ENCODE data around the gene AUTS2.

AUTS2 gene

DNA sequence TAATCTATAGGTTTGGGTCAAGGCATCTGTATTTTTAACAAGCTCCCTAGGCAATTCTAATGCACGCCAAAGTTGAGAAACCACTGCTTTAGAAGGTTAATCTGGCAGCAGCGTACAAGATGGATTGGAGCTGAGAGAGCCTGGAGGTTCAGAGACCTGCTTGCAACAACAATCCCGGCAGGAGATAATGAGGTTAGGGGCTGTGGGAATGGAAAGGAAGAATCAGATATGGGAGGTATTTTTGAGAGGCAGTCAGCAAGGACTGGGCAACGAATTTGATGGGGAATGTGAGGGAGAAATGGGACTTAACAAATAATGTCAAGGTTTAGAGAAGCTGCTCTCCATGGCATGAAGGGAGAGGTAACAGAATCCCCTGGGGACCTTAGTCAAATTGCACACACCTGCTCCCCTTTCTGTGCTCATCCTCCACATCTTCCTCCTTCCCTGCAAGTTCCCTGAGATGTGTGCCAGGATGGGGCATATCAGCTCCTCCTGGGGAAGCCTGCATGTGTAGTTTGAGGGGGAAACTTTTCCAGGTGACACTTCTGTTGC lies 802.6 kb downstream of the AUTS2 start:
- H3K27ac Mint-ChIP-seq: no peak overlapping the region
- no peak overlapping the region for H3K4me3 Mint-ChIP-seq
- peaks cover 5% of the 10 kb centered on the region for H3K27me3 Mint-ChIP-seq (ENCODE audit: low read depth, poor library complexity)
- H3K4me1 Mint-ChIP-seq: peaks cover 41% of the 10 kb centered on the region
- TF ChIP-seq, protein P1, sequence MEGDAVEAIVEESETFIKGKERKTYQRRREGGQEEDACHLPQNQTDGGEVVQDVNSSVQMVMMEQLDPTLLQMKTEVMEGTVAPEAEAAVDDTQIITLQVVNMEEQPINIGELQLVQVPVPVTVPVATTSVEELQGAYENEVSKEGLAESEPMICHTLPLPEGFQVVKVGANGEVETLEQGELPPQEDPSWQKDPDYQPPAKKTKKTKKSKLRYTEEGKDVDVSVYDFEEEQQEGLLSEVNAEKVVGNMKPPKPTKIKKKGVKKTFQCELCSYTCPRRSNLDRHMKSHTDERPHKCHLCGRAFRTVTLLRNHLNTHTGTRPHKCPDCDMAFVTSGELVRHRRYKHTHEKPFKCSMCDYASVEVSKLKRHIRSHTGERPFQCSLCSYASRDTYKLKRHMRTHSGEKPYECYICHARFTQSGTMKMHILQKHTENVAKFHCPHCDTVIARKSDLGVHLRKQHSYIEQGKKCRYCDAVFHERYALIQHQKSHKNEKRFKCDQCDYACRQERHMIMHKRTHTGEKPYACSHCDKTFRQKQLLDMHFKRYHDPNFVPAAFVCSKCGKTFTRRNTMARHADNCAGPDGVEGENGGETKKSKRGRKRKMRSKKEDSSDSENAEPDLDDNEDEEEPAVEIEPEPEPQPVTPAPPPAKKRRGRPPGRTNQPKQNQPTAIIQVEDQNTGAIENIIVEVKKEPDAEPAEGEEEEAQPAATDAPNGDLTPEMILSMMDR (IDR thresholded peaks at IDR 0.05): no peak
- DNase-seq: no peak
- no peaks in the 10 kb centered on the region for H3K36me3 Mint-ChIP-seq (ENCODE audit: low read depth)
- H3K9me3 Mint-ChIP-seq: no peaks in the 10 kb centered on the region

DNA sequence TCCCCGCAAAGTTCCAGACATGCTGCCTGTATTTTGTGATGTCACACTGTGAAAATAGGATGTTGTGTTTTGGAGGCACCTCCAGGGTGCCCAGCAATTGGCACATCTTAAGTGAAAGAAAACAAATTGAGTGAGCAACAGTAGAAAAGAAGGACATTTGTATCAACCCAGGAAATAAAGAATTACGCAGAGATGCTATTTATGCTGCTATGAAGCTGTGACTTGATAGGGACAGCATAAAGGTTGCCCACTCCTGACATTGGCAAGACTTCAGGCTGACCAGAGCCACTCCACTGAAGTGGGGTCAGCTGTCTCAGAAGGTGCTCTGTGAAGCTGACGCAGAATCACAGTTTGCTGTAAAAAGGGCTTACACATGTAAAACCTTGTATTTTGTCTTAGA lies 803.8 kb downstream of the AUTS2 start:
- no peaks in the 10 kb centered on the region for H3K36me3 Mint-ChIP-seq (ENCODE audit: low read depth)
- TF ChIP-seq, protein P1 (IDR thresholded peaks at IDR 0.05): no peak

DNA sequence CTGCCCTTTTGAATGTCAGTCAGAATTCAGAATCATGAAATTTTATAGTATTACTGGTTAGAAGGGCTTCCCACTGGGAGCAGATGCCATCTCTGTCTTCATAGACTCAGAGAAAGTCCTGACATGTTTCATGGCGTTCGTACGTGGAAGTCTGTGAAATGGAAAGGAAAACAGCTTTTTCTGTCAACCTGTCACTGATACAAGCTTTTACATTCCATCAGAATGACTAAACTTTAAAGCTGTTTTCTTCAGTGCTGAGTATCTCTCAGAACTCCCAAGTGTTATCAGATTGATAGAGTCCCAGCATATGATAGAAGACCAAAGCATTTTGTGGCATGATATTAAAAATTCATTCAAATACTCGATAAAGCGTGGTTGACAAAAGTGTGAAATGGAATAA lies 807.0 kb downstream of the AUTS2 start:
- Mint-ChIP-seq H3K27ac (no peak overlapping the region), H3K4me1 (peaks cover 77% of the 10 kb centered on the region), H3K27me3 (ENCODE audit: low read depth, poor library complexity) (peaks cover 7% of the 10 kb centered on the region), H3K9me3 (no peaks in the 10 kb centered on the region), H3K4me3 (no peak overlapping the region), H3K36me3 (ENCODE audit: low read depth) (no peaks in the 10 kb centered on the region)
- no peak for DNase-seq
- TF ChIP-seq, protein P1 (IDR thresholded peaks at IDR 0.05): no peak

More for the DNA sequence above, 803.8 kb downstream of the AUTS2 start:
- no peak for DNase-seq
- peaks cover 7% of the 10 kb centered on the region for H3K27me3 Mint-ChIP-seq (ENCODE audit: low read depth, poor library complexity)
- no peak overlapping the region for H3K27ac Mint-ChIP-seq
- H3K9me3 Mint-ChIP-seq: no peaks in the 10 kb centered on the region
- H3K4me3 Mint-ChIP-seq: no peak overlapping the region
- peaks cover 53% of the 10 kb centered on the region for H3K4me1 Mint-ChIP-seq

DNA sequence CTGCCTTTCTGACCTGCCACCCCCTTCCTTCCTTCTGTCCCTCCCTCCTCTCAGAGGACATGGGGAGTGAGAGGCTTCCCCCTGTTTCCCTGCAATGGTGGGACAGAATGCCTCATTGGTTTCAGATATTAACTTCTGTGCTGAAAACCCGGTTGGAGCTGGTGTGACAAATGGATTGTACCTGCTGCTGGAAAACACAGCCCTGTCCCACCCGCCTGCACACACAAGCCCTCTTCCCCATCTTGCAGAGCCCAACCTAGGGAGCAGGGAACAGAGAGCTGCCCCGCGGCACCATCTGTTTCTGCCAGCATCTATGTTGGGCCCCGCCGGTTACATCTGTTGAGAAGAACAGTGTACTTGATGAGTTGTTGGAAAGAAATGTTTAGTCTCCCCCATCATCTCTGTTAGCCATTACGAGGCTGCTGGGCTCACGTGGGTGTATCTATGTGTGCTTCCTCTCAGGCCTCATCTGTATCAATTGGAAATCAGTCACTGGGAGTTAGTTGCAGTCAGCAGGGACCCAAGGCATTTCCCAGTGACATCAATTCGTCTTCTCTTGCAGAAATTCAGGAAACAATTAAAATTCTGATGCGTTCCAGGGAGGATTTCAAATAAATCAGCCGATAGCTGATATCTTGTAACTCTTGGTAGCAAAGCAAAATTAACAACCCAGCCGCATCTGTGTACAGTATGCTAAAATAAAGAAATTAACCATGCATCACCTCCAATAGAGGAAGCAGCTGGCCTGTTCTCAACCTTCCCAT lies 808.1 kb downstream of the AUTS2 start:
- Mint-ChIP-seq H3K27ac (peak overlapping the region; percentile 98), H3K9me3 (no peaks in the 10 kb centered on the region), H3K4me1 (peaks cover 67% of the 10 kb centered on the region), H3K4me3 (peak overlapping the region; percentile 59), H3K27me3 (ENCODE audit: low read depth, poor library complexity) (peaks cover 7% of the 10 kb centered on the region), H3K36me3 (ENCODE audit: low read depth) (no peaks in the 10 kb centered on the region)
- TF ChIP-seq, protein P1 (IDR thresholded peaks at IDR 0.05): no peak
- DNase-seq: no peak

DNA sequence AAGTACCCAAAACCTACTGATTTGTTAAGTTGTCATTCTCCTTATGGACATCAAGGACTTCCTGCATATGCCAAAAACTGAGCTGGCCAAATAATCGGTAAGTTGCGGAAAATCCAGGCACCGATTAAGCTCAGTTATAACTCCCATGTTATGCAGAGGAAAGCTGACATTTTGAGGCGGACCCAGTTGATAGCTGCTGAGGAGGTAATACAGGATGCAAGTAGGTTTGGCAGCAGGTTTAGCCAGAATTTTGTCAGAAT lies 808.6 kb downstream of the AUTS2 start:
- H3K36me3 Mint-ChIP-seq (ENCODE audit: low read depth): no peaks in the 10 kb centered on the region
- no peak for DNase-seq
- H3K27me3 Mint-ChIP-seq (ENCODE audit: low read depth, poor library complexity): peaks cover 7% of the 10 kb centered on the region
- peak overlapping the region; percentile 58 for H3K27ac Mint-ChIP-seq
- TF ChIP-seq, protein P1 (IDR thresholded peaks at IDR 0.05): no peak
- H3K4me1 Mint-ChIP-seq: peaks cover 64% of the 10 kb centered on the region
- no peak overlapping the region for H3K4me3 Mint-ChIP-seq
- H3K9me3 Mint-ChIP-seq: no peaks in the 10 kb centered on the region

DNA sequence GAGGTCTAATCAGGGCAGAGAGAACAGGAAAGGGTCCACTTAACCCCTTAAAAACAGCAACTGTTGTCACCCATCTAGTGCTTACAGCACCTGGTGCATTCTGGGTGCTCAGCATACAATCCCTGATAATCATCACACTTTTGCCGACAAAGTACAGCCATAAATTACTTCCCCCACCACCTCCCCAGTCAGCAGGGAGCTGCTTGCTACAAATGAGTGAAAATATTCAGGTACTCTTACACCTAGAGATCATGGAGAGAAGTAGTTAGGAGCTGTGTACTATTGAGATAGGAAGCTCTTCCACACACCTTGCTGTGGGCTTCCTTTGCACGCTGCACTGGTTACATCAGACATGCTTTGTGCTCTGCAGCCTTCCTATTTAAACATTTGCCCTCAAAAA lies 810.2 kb downstream of the AUTS2 start:
- no peak for DNase-seq
- Mint-ChIP-seq H3K4me3 (no peak overlapping the region), H3K9me3 (no peaks in the 10 kb centered on the region), H3K4me1 (peaks cover 63% of the 10 kb centered on the region), H3K27ac (no peak overlapping the region), H3K36me3 (ENCODE audit: low read depth) (no peaks in the 10 kb centered on the region), H3K27me3 (ENCODE audit: low read depth, poor library complexity) (peaks cover 3% of the 10 kb centered on the region)
- TF ChIP-seq, protein P1 (IDR thresholded peaks at IDR 0.05): no peak
